ENCODE measurements around the gene SSH2.
A peak's percentile ranks its signal among the peaks of the same experiment; 100 is the strongest.

The SSH2 gene

DNA sequence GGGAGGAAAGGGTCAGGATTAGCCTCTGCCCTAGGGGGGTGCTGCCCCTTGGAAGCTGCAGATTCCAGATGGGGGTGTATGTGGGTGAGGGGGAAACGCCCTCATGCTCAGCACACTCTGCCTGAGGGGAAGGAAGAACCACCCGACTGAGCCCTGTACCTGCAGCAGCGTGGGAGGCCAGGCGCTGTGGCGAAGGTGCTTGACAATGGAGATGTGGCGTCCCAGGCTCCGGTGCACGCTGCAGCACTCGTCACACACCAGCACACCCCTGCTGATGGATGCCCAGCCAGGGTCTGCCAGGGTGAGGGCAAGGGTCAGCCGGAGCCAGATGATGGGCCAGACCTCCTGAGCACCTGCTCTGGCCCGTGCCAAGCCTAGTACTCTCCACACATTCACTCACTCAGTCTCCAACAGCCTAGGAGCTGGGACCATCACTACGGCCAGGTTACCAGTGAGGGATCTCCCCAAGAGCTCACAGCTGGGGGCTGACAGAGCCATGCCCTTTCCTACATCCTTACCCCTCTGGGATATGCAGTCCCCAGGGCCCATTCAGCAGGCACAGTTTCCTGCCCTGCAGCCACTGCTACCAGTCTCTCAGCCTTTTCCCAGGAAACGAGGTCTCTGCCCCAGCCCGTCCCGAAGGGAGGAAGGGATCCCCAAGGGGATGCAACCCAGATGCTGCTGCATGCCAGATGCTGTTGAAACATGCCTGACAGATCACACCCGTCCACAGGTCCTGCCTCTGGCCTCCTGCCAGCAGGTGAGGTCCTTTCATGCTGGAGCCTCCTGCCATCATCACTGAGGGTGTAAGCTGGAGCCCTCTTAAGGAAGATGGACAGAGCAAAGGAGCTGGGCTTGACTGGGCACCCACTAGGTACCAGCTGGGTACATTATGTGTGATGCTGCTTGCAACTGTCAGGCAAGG, 346.4 kb downstream of the SSH2 start:
- DNase-seq, result no peak

- no peak for DNase-seq
Measured at GRCh38 chr17:29582772-29583171, 347.3 kb downstream of the SSH2 start.

GRCh38 chr17:29582254-29582765, 347.7 kb downstream of the SSH2 start:
- DNase-seq, result no peak

DNA sequence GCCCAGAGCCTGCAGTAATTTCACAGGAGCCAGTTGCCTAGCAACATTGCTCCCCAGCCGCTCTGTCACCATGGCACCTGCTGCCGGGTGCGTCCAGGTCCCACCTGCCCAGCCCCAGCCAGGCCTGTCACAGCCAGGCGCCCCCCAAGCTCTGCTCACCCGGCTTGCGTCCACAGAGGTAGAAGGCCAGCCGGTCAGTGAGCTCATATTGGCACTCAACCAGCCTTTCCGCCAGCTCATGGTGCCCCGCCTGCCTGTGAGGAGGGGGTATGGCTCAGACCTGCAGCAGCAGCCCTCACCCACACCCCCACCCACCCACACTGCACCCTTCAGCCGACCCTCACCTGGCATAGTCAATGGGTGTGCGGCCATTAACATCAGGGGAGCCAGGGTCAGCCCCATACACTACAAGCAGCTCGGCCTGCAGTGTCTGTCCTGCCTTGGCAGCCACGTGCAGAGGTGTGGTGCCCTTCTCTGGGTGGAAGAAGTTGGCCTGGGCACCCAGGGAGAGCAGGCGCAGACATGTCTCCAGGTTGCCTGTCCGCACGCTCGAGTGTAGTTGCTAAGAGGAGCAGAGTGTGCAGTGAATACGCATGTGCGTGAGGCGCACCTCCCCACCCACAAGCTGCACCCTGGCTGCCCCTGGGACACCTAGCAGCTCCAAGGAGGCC, 348.3 kb downstream of the SSH2 start:
- no peak for DNase-seq

GRCh38 chr17:29579866-29580771, 349.9 kb downstream of the SSH2 start:
- peak; percentile 88 for DNase-seq

DNA sequence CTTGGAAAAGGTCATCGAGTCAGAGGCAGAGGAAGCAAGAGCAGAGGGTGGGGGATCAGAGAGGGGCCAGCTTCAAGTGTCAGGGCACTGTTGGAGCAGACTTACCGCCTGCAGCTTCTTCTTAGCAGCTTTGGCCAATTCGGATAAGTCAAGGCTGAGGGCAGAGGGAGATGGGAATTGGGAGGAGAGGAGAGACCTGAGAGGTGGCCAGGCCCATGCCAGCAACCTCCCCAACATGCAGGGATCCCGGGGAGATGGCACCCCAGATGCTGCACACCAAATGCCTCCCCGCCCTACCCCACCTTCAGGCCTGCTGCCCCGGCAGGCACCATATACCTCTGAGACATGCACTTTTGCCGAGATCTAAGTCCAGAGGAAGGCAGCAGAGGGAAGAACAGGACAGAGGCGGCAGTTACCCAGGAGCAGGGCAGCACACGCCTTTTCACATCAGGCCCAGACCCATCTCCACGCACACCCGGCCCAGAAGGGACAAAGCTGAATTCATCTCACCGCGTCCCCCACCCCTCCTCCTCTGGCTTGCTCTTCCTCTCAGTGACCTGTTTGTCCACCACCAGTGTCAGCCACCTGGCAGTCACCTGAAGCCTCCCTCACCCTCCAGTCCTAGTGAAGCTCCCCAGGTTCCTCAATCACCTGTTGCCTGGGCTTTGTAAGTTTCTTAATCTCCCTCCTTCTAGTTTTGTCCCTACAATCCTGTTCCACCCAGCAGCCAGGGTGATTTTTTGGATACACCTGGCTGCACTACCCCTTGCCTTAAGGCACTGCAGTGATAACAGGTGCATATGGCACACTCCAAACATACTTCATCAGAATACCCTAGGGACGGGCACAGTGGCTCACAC, 351.2 kb downstream of the SSH2 start:
- DNase-seq, result no peak

DNA sequence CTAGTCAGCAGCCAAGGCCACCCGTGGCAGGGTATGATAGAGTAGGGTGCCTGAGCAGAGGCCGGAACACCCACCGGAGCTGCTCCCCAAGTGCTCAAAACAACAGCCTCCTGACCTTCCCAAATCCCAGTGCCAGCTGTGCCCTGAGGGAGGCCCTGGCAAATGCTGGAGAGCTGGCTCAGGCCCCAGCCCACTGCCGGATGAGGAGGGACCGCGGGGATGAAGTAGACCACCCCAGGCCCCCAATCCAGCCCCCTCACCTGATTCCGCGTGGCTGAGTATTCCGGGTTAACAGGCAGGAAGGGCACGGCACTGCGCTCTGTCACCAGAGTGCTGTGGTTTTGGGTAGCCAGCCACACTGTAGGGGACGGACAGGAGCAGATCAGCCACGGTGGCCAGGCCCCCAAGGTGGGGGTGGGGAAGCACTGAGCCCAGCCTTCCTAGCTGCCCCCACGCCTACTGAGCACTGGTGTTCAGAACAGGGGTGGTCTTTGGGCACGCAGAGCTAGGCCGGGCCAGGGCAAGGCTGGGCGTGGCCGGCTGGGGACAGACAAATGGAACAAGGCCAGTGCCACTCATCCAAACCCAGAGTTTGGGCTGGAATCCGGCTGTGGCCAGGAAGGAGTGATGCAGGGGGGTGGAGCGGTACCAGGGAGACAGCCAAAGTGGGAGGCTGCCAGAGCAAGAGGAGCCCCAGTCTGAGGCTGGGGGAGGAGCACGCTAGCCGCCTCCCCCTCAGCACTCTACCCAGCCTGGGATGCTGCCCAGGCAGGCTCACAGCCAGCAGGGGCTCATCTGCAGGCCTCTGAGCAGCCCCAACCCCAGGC, 352.4 kb downstream of the SSH2 start:
- no peak for DNase-seq

- DNase-seq, result no peak
Measured at GRCh38 chr17:29577001-29577370, 353.0 kb downstream of the SSH2 start.

DNA sequence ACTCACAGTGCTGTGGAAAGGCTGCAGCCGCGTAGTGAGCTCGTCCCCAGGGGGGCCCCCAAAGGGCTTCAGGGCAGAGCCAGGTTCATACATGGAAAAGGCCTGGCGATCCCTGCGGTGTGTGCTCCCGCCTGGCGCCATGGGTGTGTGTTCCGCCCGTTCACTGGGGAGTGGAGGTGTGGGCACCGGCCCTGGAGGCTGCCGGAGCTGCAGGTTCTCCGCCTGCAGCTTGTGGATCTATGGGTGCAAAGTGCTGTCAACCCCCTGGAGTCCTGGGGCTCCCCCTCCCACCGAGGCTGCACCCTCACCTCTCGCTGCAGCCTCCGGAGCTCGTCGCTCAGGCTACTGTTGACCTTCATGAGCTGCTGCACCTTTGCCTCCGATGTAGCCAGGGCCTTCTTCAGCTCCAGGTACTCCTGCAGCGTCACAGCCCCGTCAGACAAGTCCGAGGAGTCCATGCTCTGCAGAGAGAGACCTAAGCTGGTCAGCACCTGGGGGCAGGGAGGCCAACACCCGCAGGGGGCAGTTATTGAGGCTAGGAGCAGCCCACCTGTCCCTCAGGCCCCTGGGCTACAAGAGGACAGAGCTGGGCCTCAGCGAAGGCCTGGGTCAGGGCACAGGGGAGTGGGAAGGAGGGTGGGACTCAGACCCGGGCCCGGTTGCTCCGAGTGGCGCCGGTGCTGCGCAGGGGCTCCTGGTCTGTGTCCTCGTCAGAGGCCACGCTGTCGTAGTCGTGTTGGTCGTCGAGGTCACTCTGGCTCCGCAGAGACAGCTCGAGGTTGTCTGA, 353.6 kb downstream of the SSH2 start:
- no peak for DNase-seq
